GM12892 (cell line): Measurements from ENCODE around the gene ATP11B.

ENCODE experiments used
- POLR2A ChIP-seq: IDR thresholded peaks from 2 replicates; pipeline ENCODE4 v1.6.1; 2011; ENCODE audit warnings: low read depth, low read length, control low read depth
- POLR2AphosphoS5 ChIP-seq: IDR thresholded peaks from 2 replicates; pipeline ENCODE4 v1.6.1; 2011; ENCODE audit warnings: low read depth, low read length, control low read depth
- TAF1 ChIP-seq: IDR thresholded peaks from 2 replicates; pipeline ENCODE4 v1.6.1; 2011; ENCODE audit warnings: low read depth, mild to moderate bottlenecking, control low read depth, low read length, borderline replicate concordance

DNA sequence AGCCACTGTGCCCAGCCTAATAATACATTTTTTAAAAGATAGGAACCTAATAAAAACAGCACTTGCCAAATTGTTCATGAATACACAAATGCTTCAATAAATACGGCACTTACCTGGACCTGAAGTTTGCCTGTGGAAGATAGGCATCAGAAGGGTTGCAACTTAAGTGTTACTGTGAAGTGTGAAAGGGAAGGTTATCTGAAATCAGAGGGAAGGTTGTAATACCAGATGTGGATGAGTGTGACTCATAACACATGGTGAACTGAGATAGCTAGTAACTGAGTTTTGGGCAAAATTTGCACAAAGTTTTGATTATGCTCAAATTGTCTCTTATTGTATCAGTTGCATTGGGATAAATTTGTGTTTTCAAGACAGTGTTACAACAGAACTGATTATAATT, 68.0 kb downstream of the ATP11B start:
- no peak for TF ChIP-seq POLR2A
- TF ChIP-seq POLR2AphosphoS5 = no peak
- TF ChIP-seq TAF1 = no peak
